ENCODE measurements around the gene PCGF1. TPM values are rescaled to one million over a fixed set of nuclear protein-coding genes. Genes with fewer than 3 reads are reported as not detected.

Gene PCGF1
- total and polyA plus RNA-seq, 9 of the 15 experiments (the other 6 are each of a cell fraction or from before 2014, with no cell fraction given), result 20.3 to 45.7 (median 29.3) TPM

DNA sequence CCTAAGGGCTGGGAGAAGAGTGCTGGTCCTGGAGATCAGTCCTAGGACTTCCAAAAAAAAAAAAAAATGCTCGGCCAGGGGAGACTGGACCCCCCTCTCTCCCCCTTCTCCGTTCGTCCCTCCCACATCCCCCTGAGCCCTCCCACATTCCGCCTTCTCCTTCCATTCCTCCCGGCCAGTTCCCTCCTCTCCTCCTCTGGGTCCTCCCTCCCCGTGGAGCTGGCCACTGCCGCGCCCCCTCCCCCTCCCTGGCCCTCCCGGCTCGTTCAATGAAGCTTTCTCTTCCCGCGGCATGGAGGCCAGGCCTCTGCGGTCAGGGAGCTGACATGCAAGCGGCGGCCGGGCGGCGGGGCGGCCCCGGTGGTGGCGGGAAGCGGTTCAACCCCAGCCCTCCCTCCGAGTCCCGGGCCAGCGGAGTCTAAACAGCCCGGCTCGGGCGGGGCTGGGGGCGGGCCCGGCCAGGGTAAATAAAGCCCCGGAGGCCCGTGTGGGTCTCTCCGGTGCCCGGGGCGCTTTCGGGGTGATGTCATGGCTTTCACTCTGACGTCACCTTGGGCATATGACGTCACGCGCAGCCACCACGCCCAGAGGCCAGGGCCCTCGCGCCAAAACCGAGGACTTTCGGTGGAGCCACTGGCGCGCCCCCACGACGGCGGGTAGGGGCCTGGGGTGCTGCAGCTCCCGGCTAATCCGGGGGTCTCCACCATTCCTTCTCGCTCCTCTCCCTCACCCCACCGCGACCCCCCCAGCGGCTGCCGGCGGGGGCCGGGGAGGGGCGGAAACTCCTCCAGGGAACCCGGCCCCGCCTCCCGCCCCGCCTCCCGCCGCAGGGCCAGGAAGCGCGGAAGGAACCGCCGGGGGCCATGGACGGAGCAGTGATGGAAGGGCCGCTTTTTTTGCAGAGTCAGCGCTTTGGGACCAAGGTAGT is 46.7 kb upstream of the PCGF1 start, which contains the start of the genes DOK1 and LOXL3 (continued):
- no peak for TF ChIP-seq ZMIZ1 (IDR thresholded peaks at IDR 0.05; ENCODE audit: low read depth in 2 of 2, low read length in 2 of 2)
- no peak for TF ChIP-seq FOXA3 (CRISPR knock-in tag; conservative IDR thresholded peaks at IDR 0.05 in 1 of 2, IDR thresholded peaks at IDR 0.05 in 1 of 2)
- TF ChIP-seq ZNF316 (IDR thresholded peaks at IDR 0.05), result peak; percentile 100
- TF ChIP-seq CEBPB (tag; IDR thresholded peaks at IDR 0.05), result no peak
- no peak for TF ChIP-seq ZEB2 (IDR thresholded peaks at IDR 0.05)
- TF ChIP-seq ARHGAP35 (IDR thresholded peaks at IDR 0.05; ENCODE audit: partially characterized antibody), result no peak
- no peak for TF ChIP-seq USF1 (CRISPR knock-in tag; IDR thresholded peaks at IDR 0.05)
- TF ChIP-seq ARNT (IDR thresholded peaks at IDR 0.05), result no peak
- TF ChIP-seq, protein P1, sequence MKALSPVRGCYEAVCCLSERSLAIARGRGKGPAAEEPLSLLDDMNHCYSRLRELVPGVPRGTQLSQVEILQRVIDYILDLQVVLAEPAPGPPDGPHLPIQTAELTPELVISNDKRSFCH (CRISPR knock-in tag; IDR thresholded peaks at IDR 0.05), result no peak
- TF ChIP-seq, protein P1 (tag; IDR thresholded peaks at IDR 0.05), result peak; percentile 66; the same call in 1 of the 2 replicates
- no peak for TF ChIP-seq NFYB (IDR thresholded peaks at IDR 0.05; ENCODE audit: extremely low read depth, insufficient read length)
- no peak for TF ChIP-seq ATF4 (CRISPR knock-in tag; IDR thresholded peaks at IDR 0.05)
- TF ChIP-seq MLX (CRISPR knock-in tag; conservative IDR thresholded peaks at IDR 0.05), result no peak
- TF ChIP-seq MEIS2 (IDR thresholded peaks at IDR 0.05; ENCODE audit: partially characterized antibody), result no peak
- TF ChIP-seq U2AF1 (optimal IDR thresholded peaks at IDR 0.05; ENCODE audit: low read depth, low read length), result peak; percentile 92
- TF ChIP-seq NRF1 (conservative IDR thresholded peaks at IDR 0.05 in 1 of 2, IDR thresholded peaks at IDR 0.05 in 1 of 2), result no peak
- TF ChIP-seq, protein P2, sequence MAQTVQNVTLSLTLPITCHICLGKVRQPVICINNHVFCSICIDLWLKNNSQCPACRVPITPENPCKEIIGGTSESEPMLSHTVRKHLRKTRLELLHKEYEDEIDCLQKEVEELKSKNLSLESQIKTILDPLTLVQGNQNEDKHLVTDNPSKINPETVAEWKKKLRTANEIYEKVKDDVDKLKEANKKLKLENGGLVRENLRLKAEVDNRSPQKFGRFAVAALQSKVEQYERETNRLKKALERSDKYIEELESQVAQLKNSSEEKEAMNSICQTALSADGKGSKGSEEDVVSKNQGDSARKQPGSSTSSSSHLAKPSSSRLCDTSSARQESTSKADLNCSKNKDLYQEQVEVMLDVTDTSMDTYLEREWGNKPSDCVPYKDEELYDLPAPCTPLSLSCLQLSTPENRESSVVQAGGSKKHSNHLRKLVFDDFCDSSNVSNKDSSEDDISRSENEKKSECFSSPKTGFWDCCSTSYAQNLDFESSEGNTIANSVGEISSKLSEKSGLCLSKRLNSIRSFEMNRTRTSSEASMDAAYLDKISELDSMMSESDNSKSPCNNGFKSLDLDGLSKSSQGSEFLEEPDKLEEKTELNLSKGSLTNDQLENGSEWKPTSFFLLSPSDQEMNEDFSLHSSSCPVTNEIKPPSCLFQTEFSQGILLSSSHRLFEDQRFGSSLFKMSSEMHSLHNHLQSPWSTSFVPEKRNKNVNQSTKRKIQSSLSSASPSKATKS (CRISPR knock-in tag; IDR thresholded peaks at IDR 0.05), result no peak
- no peak for TF ChIP-seq YBX1 (IDR thresholded peaks at IDR 0.05)

Measured in K562 (cell line).